KBM-7 (cell line): ENCODE data around the gene FAR1.
A peak's percentile ranks its signal among the peaks of the same experiment; 100 is the strongest.

Experiments
- DNase-seq: peaks from one replicate; pipeline ENCODE4 v3.0.0-alpha.2; 2015
- in situ Hi-C: fragments of 300-500 bp; cut with MboI; formaldehyde crosslinking; loops from 2 replicates; pipeline ENCODE4 v1.14.3; 2020; ENCODE audit warnings: low sequenced_read_pairs, low pct_unique_long_range_greater_than_20kb, mixed read lengths

Gene FAR1

DNA sequence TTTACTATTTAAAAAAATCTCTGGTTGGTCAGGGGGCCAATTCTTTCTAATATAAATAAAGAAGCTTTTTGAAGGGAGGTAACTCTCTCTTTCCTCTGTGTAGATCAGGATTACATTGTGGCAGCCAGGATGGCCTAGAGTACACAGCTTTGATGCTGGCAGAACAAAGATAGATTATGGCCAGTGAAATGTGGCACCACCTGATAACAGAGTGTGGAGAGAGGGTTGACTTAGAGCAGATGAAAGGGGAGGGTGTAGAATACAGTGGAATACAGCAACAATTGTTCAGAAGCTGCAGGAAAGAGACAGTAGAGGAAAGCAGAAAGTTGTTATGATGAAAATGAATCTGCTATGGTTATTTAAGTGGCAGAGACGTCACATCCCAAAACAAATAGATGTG is 99.0 kb downstream of the FAR1 start:
- in situ Hi-C loops: no loop called here
- DNase-seq: no peak

DNA sequence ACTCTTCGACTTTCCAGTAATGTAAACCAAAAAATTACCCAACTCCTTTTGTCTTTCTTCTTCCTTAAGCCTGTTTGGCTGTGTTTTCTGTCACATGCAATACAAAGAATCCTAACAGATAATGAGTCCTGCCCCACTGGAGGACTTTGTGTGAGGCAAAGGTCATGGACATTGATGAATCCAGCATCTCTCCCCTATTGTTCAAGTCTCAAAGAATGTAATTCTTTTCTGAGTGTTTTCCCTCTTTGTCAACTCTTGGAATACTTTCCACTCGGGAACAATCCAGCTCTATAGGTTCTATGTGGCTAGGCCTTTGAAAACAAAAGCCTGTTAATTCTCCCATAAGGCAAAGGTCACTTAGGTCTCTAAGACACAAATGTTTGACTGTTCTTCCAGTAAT is 100.7 kb downstream of the FAR1 start:
- DNase-seq: no peak
- in situ Hi-C loops: no loop called here

DNA sequence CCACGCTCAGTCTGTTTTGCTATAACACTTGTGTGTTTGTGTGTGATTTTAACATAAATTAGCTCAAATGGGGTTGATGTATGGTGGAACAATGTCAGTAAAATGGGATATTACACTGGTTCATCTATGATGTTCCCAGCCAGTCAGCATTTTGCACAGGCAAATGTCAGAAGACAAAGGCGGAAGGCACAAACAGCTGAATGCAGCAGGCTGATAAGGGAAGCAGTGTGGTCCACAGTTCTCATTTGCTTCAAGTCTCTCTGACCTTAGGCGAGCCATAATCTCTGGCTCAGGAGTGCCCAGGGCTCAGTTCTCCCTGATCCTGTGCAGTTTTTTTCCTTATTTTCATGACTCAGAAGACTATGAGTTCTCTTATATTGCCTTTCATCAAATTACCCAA is 102.7 kb downstream of the FAR1 start:
- in situ Hi-C loops: no loop called here

DNA sequence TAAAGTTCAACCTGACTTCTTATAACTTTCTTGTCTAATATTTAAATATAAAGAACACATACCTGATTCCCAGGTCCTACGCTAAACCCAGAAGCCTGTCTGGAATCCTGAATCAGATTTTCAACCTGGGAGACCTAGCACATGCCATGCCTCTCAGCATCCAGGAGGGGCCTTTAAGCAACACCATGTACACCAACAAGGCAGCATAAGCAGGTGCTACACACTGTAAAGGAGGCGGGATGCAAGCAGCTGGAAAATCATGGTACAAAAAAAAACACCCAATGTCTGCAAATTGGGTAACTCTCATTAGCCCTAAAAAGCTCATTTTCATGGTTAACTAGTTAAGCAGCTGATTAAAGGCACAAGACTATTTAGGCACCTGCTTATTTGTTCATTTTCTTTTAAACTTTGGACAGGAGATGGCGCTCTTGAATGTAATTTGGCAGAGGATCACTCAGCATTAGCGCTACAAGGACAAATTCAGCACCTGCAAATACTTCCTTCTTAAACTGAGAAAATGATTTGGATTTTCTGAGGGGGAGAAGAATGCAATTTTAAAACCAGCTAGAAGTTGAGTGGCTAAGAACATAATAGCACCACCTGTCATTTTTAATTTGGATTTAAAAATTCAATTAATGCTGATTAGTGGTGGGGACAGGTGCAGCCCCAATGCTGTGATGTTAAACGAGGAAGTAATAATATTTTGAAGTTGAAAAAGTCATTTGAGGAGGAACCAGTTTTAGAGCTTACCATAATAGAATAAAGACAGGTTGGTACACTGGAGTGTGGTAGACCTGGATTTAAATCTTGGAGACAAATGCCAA is 104.0 kb downstream of the FAR1 start:
- DNase-seq: peak; percentile 74
- in situ Hi-C loops: no loop called here

More for the DNA sequence above, 102.7 kb downstream of the FAR1 start:
- no peak for DNase-seq

DNA sequence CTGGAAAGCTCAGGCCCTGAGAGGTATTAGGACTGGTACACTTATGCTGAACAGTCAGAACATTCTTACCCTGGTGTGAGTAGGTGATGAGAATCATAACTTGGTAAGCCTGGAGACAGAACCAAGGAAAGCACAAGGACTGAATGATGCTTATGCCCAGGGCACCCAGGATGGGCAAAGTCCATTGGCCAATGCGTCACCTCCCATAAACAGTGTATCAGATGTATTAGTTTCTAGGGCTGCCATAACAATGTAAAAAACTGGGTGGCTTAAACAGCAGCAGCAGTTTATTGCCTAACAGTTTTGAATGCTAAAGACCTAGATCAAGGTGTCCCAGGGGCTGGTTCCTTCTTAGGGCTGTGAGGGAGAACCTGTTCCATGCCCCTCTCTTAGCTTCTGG is 107.0 kb downstream of the FAR1 start:
- in situ Hi-C loops: loop anchor here (25.0 kb wide), 1 partner anchor 462 kb away; no protein-coding TSS in a partner anchor
- DNase-seq: no peak

DNA sequence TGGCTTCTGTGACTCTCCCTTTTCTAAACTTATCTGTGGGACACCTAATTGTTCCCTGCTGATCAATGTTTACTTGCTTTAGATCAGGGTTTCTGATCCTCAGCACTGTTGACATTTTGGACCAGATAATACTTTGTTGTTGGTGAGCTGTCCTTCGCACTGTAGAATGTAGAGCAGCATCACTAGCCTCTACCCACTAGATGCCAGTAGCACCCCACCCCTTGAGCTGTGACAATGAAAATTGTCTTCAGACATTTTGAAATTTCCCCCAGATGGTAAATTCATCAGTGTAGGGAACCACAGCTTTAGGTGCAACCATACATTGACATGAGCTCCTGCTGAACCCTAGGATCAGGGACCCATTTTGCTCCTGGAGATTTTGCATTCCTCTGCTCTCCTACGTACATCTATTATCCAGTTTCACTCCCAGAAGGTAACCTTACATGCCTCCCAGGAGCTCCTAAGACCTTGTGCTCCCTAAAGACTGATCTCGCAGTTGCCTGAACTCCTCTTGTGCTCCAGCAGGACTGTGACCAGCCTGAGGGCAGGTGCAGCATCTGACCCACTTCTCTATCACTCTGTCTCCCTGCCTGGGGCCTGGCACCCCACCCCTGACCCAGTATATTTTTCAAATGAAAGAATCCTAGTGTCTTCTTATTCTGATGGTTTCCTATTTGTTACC is 107.8 kb downstream of the FAR1 start:
- DNase-seq: peak; percentile 19
- in situ Hi-C loops: loop anchor here (25.0 kb wide), 1 partner anchor 461 kb away; no protein-coding TSS in a partner anchor

DNA sequence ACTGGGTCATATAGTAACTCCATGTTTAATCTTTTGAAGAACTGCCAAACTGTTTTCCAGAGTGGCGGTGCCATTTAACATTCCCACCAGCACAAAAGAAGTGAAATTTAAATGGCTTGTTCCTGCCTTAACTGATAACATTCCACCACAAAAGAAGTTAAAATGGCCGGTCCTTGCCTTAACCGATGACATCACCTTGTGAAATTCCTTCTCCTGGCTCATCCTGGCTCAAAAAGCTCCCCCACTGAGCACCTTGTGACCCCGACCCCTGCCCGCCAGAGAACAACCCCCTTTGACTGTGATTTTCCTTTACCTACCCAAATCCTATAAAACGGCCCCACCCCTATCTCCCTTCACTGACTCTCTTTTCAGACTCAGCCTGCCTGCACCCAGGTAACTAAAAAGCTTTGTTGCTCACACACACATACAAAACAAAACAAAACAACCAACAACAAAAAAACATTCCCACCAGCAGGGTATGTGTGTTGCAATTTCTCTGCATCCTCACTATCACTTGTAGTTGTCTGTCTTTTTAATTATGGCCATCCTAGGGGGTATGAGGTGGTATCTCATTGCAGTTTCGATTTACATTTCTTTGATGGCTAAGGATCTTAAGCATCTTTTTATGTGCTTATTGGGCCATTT is 109.0 kb downstream of the FAR1 start:
- no peak for DNase-seq
- in situ Hi-C loops: loop anchor here (25.0 kb wide), 1 partner anchor 460 kb away; no protein-coding TSS in a partner anchor

DNA sequence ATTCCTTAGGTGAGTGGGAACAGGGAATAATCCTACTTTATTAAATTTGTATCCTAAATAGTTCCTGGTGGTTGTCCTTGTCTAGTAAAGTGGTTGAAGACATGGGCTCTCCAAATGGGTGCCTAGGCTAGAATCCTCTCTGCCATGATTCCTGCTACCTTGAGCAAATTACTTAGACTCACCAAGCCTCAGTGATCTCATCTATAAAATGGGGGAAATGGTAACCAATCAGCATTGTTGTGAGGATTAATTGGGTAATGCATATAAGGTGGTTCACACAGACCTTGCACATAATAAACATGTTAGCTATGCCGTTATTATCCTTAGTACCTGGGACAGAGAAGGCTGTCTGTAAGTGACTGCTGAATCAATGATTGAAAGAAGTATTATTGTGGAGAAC is 109.9 kb downstream of the FAR1 start:
- in situ Hi-C loops: loop anchor here (25.0 kb wide), 1 partner anchor 459 kb away; no protein-coding TSS in a partner anchor
- DNase-seq: no peak

DNA sequence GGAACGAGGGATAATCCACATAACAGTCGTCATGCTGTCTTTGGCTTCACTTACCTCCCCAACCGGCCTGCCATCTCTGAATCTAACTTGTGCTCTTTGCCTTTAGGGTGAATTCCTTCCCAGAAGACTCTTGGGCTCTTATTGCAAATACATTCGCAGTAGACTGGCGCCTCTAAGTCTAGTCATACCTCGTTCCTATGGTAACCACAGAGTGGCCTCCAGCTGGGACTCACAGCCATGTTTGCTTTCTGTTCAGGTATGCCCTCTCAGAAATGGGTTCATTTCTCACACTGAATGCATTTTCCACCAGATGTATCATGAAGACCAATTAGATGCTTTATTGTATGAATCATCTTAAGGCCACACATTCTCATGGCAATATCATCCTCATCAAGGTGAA is 112.7 kb downstream of the FAR1 start:
- in situ Hi-C loops: loop anchor here (25.0 kb wide), 1 partner anchor 456 kb away; no protein-coding TSS in a partner anchor
- no peak for DNase-seq
